Aorta (tissue), 5 donors: ENCODE results near the gene DISC1. TPM values are rescaled to one million over a fixed set of nuclear protein-coding genes. Genes with fewer than 3 reads are reported as not detected.
"Not testable (repeated sequence)": the region's sequence is repeated elsewhere in the genome, so short reads cannot be mapped to it uniquely, and the experiment has no call there.

Experiments used
- ATAC-seq: fragments of 200-7000 bp; cut with Tn5 transposase; one replicate; pipeline ENCODE4 v1.9.1; 2022; ENCODE audit warnings: moderate library complexity; ENCODE audit not compliant: low FRiP score
- DNase-seq, 2 donors: peaks; one replicate each; pipeline ENCODE4 v3.0.0-alpha.2; 2020
- H3K27ac ChIP-seq, 2 donors: one replicate each; pipeline ENCODE4 v1.5.1; 2013; ENCODE audit warnings: low read length in 2 of 2, mild to moderate bottlenecking in 2 of 2, moderate library complexity in 2 of 2, control low read depth in 1 of 2, inconsistent platforms in 1 of 2, low read depth in 1 of 2
- H3K27me3 ChIP-seq, 2 donors: one replicate each; pipeline ENCODE4 v1.6.1; 2013; ENCODE audit warnings: control low read depth in 1 of 2, low read length in 1 of 2, mild to moderate bottlenecking in 1 of 2, moderate library complexity in 1 of 2; ENCODE audit not compliant: insufficient read depth in 2 of 2, control insufficient read depth in 1 of 2
- H3K36me3 ChIP-seq, 2 donors: one replicate each; pipeline ENCODE4 v1.6.1; 2013; ENCODE audit warnings: control low read depth in 1 of 2, low read length in 1 of 2, mild to moderate bottlenecking in 1 of 2; ENCODE audit not compliant: insufficient read depth in 2 of 2, control insufficient read depth in 1 of 2
- H3K4me1 ChIP-seq, 2 donors: one replicate each; pipeline ENCODE4 v1.6.1; 2013; ENCODE audit warnings: low read length in 2 of 2, control low read depth in 1 of 2, mild to moderate bottlenecking in 1 of 2, moderate library complexity in 1 of 2; ENCODE audit not compliant: insufficient read depth in 2 of 2, control insufficient read depth in 1 of 2
- H3K4me3 ChIP-seq, 2 donors: one replicate each; pipeline ENCODE4 v1.5.1; 2013; ENCODE audit warnings: low read length in 2 of 2, control low read depth in 1 of 2, mild to moderate bottlenecking in 1 of 2
- H3K9me3 ChIP-seq: one replicate; pipeline ENCODE4 v1.6.1; 2013; ENCODE audit warnings: mild to moderate bottlenecking, low read length; ENCODE audit not compliant: control insufficient read depth
- WGBS, 2 donors: extraction: QIAGEN DNeasy Blood & Tissue Kit; methylation state at CpG; one replicate each; pipeline ENCODE4 v1.1.7; 2013; 5-methylcytosine and 5-hydroxymethylcytosine counted together
- intact Hi-C, 2 donors: fragments of 100-400 bp; cut with DNase I; formaldehyde crosslinking; loops; one replicate each; pipeline versions ENCODE4 v1.14.2 to v1.15.0; 2022
- polyA plus RNA-seq, 2 donors: library from polyadenylated mRNA; stranded (reverse); fragments of 200-250 nt; gene quantifications; one replicate each; pipeline ENCODE4 v1.2.3, GENCODE V29; 2013
- total RNA-seq, 2 donors: library from RNA; stranded (reverse); fragmentation: NEBNext Ultra II Directional; extraction: Animal tissue kit (Norgen Biotek cat#: 25700); gene quantifications; one replicate each; pipeline ENCODE4 v1.2.1, GENCODE V29; 2021
- donor health status: healthy with polysubstance abuse.
- donor health status: Bipolar disorder and iron deficiency.
- donor health status: DM: no; HTN: no; CAD: no.
- donor health status: DM: no; HTN: no; CAD: no.
- donor health status: DM: yes; HTN: yes; CAD: no.

The DISC1 gene
- total and polyA plus RNA-seq, 4 donors: 0.64 to 31.7 (median 6.0) TPM

DNA sequence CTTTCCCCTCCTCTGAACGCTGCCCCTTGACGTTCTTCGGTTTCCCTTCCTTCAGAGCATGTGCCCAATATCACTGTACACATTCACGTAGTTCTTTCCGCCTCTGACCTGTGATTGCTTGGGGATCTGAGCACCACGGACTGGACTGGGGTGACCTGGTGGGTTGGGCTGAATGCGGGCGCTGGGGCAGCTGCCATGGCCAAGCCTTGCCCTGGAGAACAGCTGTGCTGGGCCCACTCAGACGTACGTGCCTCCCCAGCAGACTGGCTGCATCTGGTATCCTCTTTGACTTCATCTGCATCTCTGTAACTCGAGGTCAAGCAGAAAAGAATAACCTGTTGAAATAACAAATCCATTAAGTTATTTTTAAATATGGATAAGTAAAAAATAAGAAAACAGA lies 35.1 kb upstream of the DISC1 start:
- Histone ChIP-seq H3K9me3 (no peaks in the 10 kb centered on the region), H3K36me3 (no peaks in the 10 kb centered on the region), H3K4me3 (no peak overlapping the region), H3K27me3 (no peaks in the 10 kb centered on the region), H3K27ac (no peak overlapping the region), H3K4me1 (no peaks in the 10 kb centered on the region)
- whole genome bisulfite sequencing, 2 donors: 75 to 78% methylated on average over 11 of the region's 11 CpGs
- intact Hi-C loops: loop anchor here in 1 of 2 donors (5.0 kb wide), 1 partner anchor 234 kb away; no protein-coding TSS in a partner anchor
- DNase-seq: no peak
- no peak for ATAC-seq

DNA sequence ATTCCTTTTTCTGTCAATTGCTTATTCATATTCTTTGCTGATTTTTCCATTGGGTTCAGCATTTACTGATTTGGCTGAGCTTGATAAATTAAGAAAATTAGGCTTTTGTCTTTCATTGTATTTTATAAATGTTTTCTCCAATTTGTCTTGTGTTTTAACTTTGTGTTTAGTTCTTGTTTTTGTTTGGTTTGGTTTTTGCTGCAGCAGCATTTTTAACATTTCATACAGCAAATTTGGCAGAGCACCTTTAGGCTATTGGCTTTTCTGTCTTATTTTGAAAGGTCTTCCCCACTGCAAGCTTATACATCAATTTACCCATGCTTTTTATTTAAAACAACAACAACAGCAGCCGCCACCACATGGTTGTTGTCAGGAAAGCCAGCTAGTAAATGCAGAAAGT lies 33.8 kb upstream of the DISC1 start:
- Histone ChIP-seq H3K27ac (no peak overlapping the region), H3K36me3 (no peaks in the 10 kb centered on the region), H3K9me3 (no peaks in the 10 kb centered on the region), H3K4me1 (no peaks in the 10 kb centered on the region), H3K27me3 (no peaks in the 10 kb centered on the region), H3K4me3 (no peak overlapping the region)
- ATAC-seq (no peak), DNase-seq (no peak)
- intact Hi-C loops: loop anchor here in 1 of 2 donors (5.0 kb wide), 1 partner anchor 236 kb away; no protein-coding TSS in a partner anchor
- WGBS, 2 donors: 65 to 100% methylated on average over 1 of the region's 1 CpG

DNA sequence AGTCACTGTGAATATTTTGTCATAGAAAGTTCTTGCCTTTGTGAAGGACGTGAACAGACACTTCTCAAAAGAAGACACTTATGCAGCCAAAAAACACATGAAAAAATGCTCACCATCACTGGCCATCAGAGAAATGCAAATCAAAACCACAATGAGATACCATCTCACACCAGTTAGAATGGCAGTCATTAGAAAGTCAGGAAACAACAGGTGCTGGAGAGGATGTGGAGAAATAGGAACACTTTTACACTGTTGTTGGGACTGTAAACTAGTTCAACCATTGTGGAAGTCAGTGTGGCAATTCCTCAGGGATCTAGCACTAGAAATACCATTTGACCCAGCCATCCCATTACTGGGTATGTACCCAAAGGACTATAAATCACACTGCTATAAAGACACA lies 33.3 kb upstream of the DISC1 start:
- H3K27ac ChIP-seq, H3K27me3 ChIP-seq, ATAC-seq, H3K36me3 ChIP-seq, H3K4me1 ChIP-seq, DNase-seq, H3K4me3 ChIP-seq, H3K9me3 ChIP-seq: not testable (repeated sequence)
- 91 to 97% methylated on average over 1 of the region's 1 CpG for WGBS, 2 donors
- intact Hi-C loops: loop anchor here in 1 of 2 donors (5.0 kb wide), 1 partner anchor 236 kb away; no protein-coding TSS in a partner anchor

DNA sequence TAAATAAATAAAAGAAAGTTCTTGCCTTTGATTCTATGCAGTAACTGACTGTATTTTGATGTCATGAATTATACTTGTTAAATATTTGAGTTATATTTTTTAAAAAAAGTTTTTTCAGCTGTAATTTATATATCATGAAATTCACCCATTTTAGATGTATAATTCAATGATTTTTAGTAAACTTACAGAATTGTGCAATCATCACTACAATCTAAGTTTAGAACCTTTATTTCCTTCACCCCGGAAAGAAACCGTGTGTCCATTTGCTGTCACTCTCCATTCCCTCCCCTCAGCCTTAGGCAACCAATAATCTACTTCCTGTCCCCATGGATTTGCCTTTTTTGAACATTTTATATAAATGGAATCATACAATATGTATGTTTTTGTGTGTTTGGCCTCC lies 32.5 kb upstream of the DISC1 start:
- H3K27ac ChIP-seq: no peak overlapping the region
- no peaks in the 10 kb centered on the region for H3K4me1 ChIP-seq
- WGBS, 2 donors: 42 to 69% methylated on average over 2 of the region's 2 CpGs
- H3K36me3 ChIP-seq: no peaks in the 10 kb centered on the region
- no peaks in the 10 kb centered on the region for H3K27me3 ChIP-seq
- intact Hi-C loops: loop anchor here in 1 of 2 donors (5.0 kb wide), 1 partner anchor 237 kb away; no protein-coding TSS in a partner anchor
- DNase-seq: no peak
- ATAC-seq: no peak
- no peaks in the 10 kb centered on the region for H3K9me3 ChIP-seq
- H3K4me3 ChIP-seq: no peak overlapping the region

DNA sequence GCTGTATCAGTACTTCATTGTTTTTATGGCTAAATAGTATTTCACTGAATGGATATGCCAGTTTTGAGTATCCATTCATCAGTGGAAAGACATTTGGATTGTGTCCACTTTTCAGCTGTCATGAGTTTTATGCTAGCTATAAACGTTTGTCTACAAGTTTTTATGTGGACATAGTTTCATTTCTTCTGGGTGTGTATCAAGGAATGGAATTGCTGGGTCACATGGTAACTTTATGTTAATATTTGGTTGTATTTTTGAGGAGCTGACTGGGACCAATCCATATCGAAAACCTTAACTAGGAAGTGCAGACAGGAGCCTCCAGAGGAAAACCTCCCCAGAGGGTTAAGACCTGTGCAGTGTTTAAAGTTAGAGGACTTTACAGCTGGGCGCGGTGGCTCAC lies 31.8 kb upstream of the DISC1 start:
- Histone ChIP-seq H3K27me3 (no peaks in the 10 kb centered on the region), H3K36me3 (no peaks in the 10 kb centered on the region), H3K4me3 (no peak overlapping the region), H3K9me3 (no peaks in the 10 kb centered on the region), H3K27ac (no peak overlapping the region), H3K4me1 (no peaks in the 10 kb centered on the region)
- intact Hi-C loops: loop anchor here in 1 of 2 donors (5.0 kb wide), 1 partner anchor 237 kb away; no protein-coding TSS in a partner anchor
- no peak for DNase-seq
- no peak for ATAC-seq
- 72 to 81% methylated on average over 4 of the region's 4 CpGs for WGBS, 2 donors

DNA sequence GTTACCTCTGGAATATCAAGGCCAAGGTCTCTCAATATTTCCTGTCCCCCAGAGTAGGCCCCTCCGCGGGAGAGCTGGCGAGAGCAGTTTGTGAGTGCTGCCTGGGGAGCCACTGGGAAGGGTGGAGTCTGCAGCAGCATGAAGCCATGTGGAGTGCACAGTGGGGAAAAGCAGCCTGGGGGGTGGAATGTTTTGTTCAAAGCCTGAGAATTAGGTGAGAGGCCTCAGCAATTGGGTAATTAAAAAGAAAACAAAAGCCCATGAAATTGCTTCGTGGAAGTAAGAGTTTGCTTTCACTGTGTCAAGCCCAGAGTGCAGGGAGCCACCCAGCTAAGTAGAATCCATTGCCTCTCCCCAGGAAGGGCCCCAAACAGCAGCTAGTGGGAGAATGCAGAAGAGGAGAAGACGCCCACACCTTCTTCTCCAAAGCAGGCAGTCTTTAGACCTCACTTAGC lies 30.2 kb upstream of the DISC1 start:
- H3K36me3 ChIP-seq: no peaks in the 10 kb centered on the region
- DNase-seq (no peak), ATAC-seq (no peak)
- no peak overlapping the region for H3K27ac ChIP-seq
- WGBS, 2 donors: 42 to 53% methylated on average over 5 of the region's 5 CpGs
- no peak overlapping the region for H3K4me3 ChIP-seq
- H3K27me3 ChIP-seq: no peaks in the 10 kb centered on the region
- H3K9me3 ChIP-seq: no peaks in the 10 kb centered on the region
- intact Hi-C loops: no loop called here
- H3K4me1 ChIP-seq: no peaks in the 10 kb centered on the region

DNA sequence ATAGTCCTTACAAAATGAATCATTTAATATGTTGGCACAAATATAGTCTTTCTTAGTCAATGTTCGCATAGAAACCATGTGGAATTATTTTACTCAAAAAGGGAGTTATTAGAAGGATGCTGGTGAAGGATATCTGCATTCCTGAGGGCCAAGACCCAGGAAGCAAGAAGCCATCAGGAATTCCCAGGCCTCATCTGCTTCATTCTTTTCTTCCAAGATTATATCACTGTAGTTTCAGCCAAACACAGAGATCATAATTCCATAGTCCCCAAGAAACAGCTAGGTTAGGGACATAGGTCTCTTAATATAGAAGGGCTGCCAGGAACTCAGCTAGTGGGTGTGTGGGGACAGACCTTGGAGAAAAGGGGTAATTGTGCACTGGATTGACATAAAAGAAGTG lies 28.6 kb upstream of the DISC1 start:
- Histone ChIP-seq H3K27ac (no peak overlapping the region), H3K4me1 (no peaks in the 10 kb centered on the region), H3K27me3 (no peaks in the 10 kb centered on the region), H3K9me3 (no peaks in the 10 kb centered on the region), H3K36me3 (no peaks in the 10 kb centered on the region), H3K4me3 (no peak overlapping the region)
- ATAC-seq (no peak), DNase-seq (no peak)
- WGBS, 2 donors: 69 to 84% methylated on average over 1 of the region's 1 CpG
- intact Hi-C loops: no loop called here

DNA sequence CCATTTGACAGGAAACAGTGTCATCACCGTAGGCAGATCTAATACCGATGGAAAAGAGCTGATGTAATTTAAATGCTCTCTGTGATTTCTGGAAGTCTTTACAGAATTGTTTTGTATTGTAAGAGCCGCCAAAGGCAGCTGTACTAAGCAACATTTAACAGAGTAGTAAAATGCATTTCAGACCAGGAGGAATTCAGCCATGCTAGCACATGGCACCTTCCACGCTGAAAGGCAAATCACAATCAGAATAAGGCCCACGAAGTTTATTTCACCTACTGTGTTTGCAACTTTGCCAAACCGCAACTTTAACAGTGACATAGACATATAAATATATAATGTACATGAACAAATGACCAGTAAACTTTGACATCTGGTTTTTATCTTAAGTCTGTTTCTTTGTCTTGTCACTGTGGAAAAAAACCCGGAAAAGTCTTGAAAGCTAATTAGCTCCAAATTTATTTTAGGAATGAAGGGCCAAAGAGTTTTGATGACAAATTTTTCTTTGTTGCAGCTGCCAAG lies 26.1 kb upstream of the DISC1 start:
- intact Hi-C loops: no loop called here
- Histone ChIP-seq H3K9me3 (no peaks in the 10 kb centered on the region), H3K27ac (no peak overlapping the region), H3K4me3 (no peak overlapping the region), H3K4me1 (peaks cover 0 to 1% of the 10 kb centered on the region in 2 donors), H3K27me3 (no peaks in the 10 kb centered on the region), H3K36me3 (no peaks in the 10 kb centered on the region)
- 21 to 25% methylated on average over 7 of the region's 7 CpGs for WGBS, 2 donors
- DNase-seq: no peak
- ATAC-seq: no peak

DNA sequence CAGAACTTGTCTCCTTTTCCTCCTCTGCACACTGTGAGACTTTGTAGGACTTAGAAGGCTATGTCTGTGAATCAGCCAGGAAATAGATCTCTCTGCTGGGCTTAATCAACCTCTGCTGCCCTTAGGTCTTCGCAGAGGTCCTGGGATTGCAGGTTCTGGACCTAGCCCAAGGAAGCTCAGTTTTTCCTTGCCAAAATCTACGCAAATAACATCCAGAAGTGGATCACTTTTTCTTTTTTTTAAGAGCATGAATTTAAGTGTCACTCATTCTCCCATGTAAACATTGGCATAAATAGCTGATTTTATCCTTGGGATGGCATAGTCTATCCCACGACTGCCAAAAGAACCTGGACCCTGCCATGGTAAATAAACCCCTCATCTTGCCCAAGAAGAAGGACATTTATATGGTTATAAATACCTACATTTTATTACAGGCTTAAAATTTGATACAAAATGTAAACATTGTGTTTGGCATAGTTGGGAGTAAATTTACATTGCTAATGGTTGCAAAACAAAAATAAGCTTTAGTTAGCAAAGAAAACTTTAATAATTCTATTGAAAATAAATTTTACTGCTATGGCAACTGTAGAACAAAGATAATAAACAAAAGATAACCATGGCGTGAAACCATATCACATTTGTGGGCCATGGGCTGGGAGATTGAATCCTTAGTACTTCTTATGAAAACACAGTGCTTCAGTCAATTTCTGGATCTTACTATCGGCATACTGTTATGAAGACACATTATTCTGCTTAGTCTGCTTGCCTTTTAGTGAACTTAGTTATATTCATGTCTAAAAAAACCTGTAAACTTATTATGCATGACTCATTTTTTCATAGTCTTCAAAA lies 24.5 kb upstream of the DISC1 start:
- Histone ChIP-seq H3K4me3 (no peak overlapping the region), H3K9me3 (no peaks in the 10 kb centered on the region), H3K4me1 (peaks cover 0 to 1% of the 10 kb centered on the region in 2 donors), H3K27ac (no peak overlapping the region), H3K27me3 (no peaks in the 10 kb centered on the region), H3K36me3 (no peaks in the 10 kb centered on the region)
- ATAC-seq (no peak), DNase-seq (no peak)
- 4 to 12% methylated on average over 5 of the region's 5 CpGs for WGBS, 2 donors
- intact Hi-C loops: no loop called here
